ENCODE measurements around the gene IL19. TPM values are rescaled to one million over a fixed set of nuclear protein-coding genes. Genes with fewer than 3 reads are reported as not detected.

Gene IL19
- total RNA-seq, 1 donor from 2014 or later, result not detected

- Histone ChIP-seq H3K4me1 (peaks cover 4% of the 10 kb centered on the region), H3K27me3 (ENCODE audit: low read depth) (no peaks in the 10 kb centered on the region), H3K27ac (no peak overlapping the region), H3K36me3 (peaks cover 71% of the 10 kb centered on the region), H3K9me3 (no peaks in the 10 kb centered on the region), H3K4me3 (no peak overlapping the region)
- TF ChIP-seq, protein P1, sequence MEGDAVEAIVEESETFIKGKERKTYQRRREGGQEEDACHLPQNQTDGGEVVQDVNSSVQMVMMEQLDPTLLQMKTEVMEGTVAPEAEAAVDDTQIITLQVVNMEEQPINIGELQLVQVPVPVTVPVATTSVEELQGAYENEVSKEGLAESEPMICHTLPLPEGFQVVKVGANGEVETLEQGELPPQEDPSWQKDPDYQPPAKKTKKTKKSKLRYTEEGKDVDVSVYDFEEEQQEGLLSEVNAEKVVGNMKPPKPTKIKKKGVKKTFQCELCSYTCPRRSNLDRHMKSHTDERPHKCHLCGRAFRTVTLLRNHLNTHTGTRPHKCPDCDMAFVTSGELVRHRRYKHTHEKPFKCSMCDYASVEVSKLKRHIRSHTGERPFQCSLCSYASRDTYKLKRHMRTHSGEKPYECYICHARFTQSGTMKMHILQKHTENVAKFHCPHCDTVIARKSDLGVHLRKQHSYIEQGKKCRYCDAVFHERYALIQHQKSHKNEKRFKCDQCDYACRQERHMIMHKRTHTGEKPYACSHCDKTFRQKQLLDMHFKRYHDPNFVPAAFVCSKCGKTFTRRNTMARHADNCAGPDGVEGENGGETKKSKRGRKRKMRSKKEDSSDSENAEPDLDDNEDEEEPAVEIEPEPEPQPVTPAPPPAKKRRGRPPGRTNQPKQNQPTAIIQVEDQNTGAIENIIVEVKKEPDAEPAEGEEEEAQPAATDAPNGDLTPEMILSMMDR (IDR thresholded peaks at IDR 0.05), result no peak
- intact Hi-C loops (cut with DNase I), result no loop called here
- ATAC-seq (no peak), DNase-seq (no peak)
These were observed 38.1 kb upstream of the IL19 start for GRCh38 chr1:206732508-206732907.

DNA sequence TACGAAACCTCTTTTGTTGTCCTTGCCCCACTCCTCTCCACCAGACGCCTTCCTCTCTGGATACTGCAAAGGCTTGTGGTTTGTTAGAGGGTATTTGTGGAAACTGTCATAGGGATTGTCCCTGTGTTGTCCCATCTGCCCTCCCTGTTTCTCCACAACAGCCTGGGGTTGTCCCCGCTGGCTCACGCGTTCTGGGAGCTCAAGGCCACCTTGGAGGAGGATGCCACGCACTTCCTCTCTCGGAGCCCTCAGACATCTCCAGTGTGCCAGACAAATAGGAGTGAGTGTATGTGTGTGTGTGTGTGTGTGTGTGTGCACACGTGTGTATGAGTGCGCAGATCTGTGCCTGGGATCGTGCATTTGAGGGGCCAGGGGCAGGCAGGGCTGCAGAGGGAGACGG lies 37.6 kb upstream of the IL19 start:
- intact Hi-C loops (cut with DNase I), result no loop called here
- peaks cover 71% of the 10 kb centered on the region for H3K36me3 ChIP-seq

DNA sequence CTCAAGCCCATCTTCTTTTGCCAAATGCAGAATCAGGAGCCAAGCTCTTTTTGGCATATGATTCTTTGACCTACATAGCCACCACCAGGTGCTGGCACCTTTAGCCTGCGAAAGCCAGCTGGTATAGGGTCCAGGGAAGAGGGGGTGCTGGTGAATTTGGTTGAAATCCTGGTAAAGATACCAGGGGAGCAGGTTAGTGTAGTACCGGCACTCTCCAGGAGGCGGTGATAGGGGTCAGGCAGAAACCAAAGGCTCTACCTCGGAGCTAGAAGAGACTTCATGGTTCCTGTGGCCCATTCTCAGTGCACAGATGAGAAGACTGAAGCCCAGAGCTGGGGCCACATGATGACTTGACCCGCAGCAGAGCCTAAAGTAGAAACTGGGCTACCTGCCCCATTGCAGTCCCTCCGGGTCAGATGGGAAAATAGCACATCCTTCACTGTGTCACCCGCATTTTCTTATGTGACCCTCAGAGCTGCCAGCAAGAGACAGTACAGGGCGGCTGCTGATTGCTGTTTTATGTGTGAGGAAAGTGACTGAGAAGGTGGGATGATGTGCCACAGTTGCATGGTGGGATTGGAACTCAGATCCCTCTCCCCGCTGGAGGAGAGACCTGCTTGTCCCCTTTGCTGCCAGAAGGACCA lies 36.0 kb upstream of the IL19 start:
- Histone ChIP-seq H3K36me3 (peaks cover 60% of the 10 kb centered on the region), H3K4me3 (no peak overlapping the region), H3K4me1 (peaks cover 25% of the 10 kb centered on the region), H3K27ac (no peak overlapping the region), H3K9me3 (no peaks in the 10 kb centered on the region), H3K27me3 (ENCODE audit: low read depth) (no peaks in the 10 kb centered on the region)
- TF ChIP-seq, protein P1 (IDR thresholded peaks at IDR 0.05), result peak; percentile 75
- intact Hi-C loops (cut with DNase I), result no loop called here
- DNase-seq, result no peak
- peak; percentile 47 to 62 for ATAC-seq

More for the DNA sequence above, 37.6 kb upstream of the IL19 start:
- DNase-seq (no peak), ATAC-seq (no peak)
- H3K4me1 ChIP-seq, result peaks cover 9% of the 10 kb centered on the region
- TF ChIP-seq, protein P1 (IDR thresholded peaks at IDR 0.05), result no peak
- no peaks in the 10 kb centered on the region for H3K9me3 ChIP-seq
- H3K27me3 ChIP-seq (ENCODE audit: low read depth), result no peaks in the 10 kb centered on the region
- no peak overlapping the region for H3K4me3 ChIP-seq
- H3K27ac ChIP-seq, result no peak overlapping the region

GRCh38 chr1:206735553-206736031 lies 35.0 kb upstream of the IL19 start:
- TF ChIP-seq, protein P1 (IDR thresholded peaks at IDR 0.05), result no peak
- ATAC-seq (no peak), DNase-seq (no peak)
- intact Hi-C loops (cut with DNase I), result no loop called here
- Histone ChIP-seq H3K27ac (no peak overlapping the region), H3K36me3 (peaks cover 51% of the 10 kb centered on the region), H3K27me3 (ENCODE audit: low read depth) (no peaks in the 10 kb centered on the region), H3K4me3 (no peak overlapping the region), H3K9me3 (no peaks in the 10 kb centered on the region), H3K4me1 (peaks cover 29% of the 10 kb centered on the region)

DNA sequence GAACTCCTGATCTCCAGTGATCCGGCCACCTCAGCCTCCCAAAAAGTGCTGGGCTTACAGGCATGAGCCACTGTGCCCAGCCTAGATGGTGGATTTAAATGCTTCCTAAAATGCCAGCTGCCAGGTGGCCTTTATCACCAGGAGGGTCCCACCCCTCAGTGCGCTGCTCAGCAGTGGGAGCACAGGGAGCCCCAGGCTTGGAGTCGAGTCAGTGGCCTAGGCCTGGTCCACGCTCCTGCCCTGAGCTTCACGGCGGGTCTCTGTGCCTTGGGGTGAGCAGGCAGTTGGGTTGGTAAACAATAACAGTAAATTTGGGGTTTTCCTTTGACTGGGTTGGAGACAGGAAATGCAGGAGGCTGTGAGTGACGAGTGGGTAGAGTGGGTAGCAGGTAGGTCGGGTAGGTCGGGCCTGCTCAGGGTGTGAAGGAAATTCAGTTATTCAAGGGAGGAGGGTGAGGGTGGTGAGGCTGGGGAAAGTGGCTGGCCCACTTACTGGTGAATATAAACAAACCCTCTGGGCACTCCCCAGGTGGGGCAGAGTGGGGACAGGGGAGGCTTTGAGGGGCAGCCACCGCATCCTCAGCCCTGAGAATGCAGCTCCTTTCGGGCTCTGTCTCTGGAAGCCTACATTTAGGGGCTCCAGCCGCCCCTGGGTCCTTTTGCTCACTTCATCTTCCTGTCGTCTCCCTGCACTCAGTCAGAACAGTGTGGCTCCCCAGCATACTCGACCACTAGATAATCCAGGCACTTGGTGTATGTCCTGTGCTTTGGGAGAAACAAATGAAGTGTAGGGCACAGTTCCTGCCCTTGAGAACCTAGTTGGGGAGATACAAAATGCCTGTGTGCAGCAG lies 33.5 kb upstream of the IL19 start:
- intact Hi-C loops (cut with DNase I), result no loop called here
- Histone ChIP-seq H3K27ac (peak overlapping the region; percentile 39), H3K4me3 (no peak overlapping the region), H3K9me3 (no peaks in the 10 kb centered on the region), H3K36me3 (peaks cover 35% of the 10 kb centered on the region), H3K4me1 (peaks cover 29% of the 10 kb centered on the region), H3K27me3 (ENCODE audit: low read depth) (no peaks in the 10 kb centered on the region)
- ATAC-seq, result peak; percentile 35 to 39
- TF ChIP-seq, protein P1 (IDR thresholded peaks at IDR 0.05), result no peak
- no peak for DNase-seq

Measured in lower lobe of right lung (tissue), 2 donors.